ENCODE results near the gene ZDHHC19.
"Not testable (repeated sequence)": the region's sequence is repeated elsewhere in the genome, so short reads cannot be mapped to it uniquely, and the experiment has no call there.

Gene ZDHHC19

DNA sequence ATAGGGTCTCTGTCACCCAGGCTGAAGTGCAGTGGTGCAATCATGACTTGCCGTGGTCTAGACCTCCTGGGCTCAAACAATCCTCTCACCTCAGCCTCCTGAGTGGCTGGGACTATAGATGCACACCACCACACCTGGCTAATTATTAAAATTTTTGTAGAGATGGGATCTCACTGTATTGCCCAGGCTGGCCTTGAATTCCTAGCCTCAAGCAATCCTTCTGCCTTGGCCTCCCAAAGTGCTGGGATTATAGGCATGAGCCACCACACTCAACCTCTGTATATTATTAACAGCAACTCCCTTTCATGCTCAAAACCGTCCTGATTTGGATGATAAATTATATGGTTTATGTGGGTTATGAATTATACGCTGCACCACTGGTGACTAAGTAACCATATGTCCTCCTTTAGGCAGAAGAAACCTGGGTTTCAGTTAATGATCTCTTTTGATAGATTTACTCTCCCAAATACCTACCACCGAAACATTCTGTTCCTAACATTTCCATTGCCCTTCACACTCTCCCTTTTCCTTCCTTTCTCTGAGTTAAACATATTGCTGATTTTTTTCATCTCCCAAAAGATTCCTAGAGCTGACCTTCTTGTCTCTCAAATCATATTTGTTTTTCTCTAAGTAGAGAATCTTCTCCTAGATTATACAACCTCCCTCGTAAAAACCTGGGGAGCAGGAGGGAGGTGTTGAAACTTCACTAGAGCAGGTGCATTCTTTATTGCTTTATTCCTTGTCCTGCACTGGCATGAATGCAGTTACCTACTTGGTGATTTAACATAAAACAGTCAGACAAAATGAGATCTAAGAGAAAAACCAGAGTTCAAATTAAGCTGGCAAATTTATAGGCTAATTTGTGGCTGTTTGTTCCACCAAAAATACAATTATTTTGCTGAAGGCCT lies 43.4 kb upstream of the ZDHHC19 start:
- H3K4me1 ChIP-seq (ENCODE audit: insufficient read depth, low read length, severe bottlenecking), result no peaks in the 10 kb centered on the region
- H3K9ac ChIP-seq (ENCODE audit: low read length), result no peak overlapping the region
- TF ChIP-seq, protein P1, sequence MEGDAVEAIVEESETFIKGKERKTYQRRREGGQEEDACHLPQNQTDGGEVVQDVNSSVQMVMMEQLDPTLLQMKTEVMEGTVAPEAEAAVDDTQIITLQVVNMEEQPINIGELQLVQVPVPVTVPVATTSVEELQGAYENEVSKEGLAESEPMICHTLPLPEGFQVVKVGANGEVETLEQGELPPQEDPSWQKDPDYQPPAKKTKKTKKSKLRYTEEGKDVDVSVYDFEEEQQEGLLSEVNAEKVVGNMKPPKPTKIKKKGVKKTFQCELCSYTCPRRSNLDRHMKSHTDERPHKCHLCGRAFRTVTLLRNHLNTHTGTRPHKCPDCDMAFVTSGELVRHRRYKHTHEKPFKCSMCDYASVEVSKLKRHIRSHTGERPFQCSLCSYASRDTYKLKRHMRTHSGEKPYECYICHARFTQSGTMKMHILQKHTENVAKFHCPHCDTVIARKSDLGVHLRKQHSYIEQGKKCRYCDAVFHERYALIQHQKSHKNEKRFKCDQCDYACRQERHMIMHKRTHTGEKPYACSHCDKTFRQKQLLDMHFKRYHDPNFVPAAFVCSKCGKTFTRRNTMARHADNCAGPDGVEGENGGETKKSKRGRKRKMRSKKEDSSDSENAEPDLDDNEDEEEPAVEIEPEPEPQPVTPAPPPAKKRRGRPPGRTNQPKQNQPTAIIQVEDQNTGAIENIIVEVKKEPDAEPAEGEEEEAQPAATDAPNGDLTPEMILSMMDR (IDR thresholded peaks at IDR 0.05; ENCODE audit: low read length), result no peak
- TF ChIP-seq EZH2 (IDR thresholded peaks at IDR 0.05; ENCODE audit: borderline replicate concordance, low read length), result no peak

DNA sequence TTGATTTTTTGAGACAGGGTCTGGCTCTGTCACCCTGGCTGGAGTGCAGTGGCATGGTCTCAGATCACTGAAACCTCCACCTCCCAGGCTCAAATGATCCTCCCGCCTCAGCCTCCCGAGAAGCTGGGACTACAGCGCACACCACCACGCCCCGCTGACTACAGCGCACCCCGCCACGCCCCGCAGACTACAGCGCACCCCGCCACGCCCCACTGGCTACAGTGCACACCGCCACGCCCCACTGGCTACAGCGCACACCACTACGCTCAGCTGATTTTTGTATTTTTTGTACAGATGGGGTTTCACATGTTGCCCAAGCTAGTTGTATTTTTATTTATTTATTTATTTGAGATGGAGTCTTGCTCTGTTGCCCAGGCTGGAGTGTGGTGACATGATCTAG lies 40.7 kb upstream of the ZDHHC19 start:
- Histone ChIP-seq H3F3A (ENCODE audit: insufficient read depth, low read length) (no peaks in the 10 kb centered on the region), H3K4me1 (ENCODE audit: insufficient read depth, low read length, severe bottlenecking) (no peaks in the 10 kb centered on the region), H3K79me2 (ENCODE audit: insufficient read depth, low read length) (no peaks in the 10 kb centered on the region), H3K9me3 (ENCODE audit: low read length) (peaks cover 3% of the 10 kb centered on the region; the same call in 1 of the 2 replicates), H3K27ac (ENCODE audit: low read depth, low read length, poor library complexity, severe bottlenecking) (no peak overlapping the region), H3K9ac (ENCODE audit: low read length) (no peak overlapping the region), H3K27me3 (ENCODE audit: insufficient read depth, low read length) (no peaks in the 10 kb centered on the region), H3K4me2 (ENCODE audit: low read length) (no peak overlapping the region), H3K9me2 (ENCODE audit: low read depth, low read length) (no peaks in the 10 kb centered on the region), H2AFZ (ENCODE audit: low read length) (no peak overlapping the region), H3K36me3 (ENCODE audit: insufficient read depth, low read length) (peaks cover 30% of the 10 kb centered on the region), H3K4me3 (ENCODE audit: low read depth, low read length, poor library complexity, severe bottlenecking) (no peak overlapping the region), H4K20me1 (ENCODE audit: insufficient read depth, low read length) (no peaks in the 10 kb centered on the region)
- TF ChIP-seq, protein P1 (IDR thresholded peaks at IDR 0.05; ENCODE audit: low read length), result no peak
- TF ChIP-seq EZH2 (IDR thresholded peaks at IDR 0.05; ENCODE audit: borderline replicate concordance, low read length), result no peak

More for the DNA sequence above, 43.4 kb upstream of the ZDHHC19 start:
- Histone ChIP-seq H2AFZ (ENCODE audit: low read length) (no peak overlapping the region), H4K20me1 (ENCODE audit: insufficient read depth, low read length) (no peaks in the 10 kb centered on the region), H3K9me2 (ENCODE audit: low read depth, low read length) (no peaks in the 10 kb centered on the region), H3F3A (ENCODE audit: insufficient read depth, low read length) (no peaks in the 10 kb centered on the region), H3K27me3 (ENCODE audit: insufficient read depth, low read length) (no peaks in the 10 kb centered on the region), H3K79me2 (ENCODE audit: insufficient read depth, low read length) (no peaks in the 10 kb centered on the region), H3K4me2 (ENCODE audit: low read length) (no peak overlapping the region), H3K36me3 (ENCODE audit: insufficient read depth, low read length) (peaks cover 21% of the 10 kb centered on the region), H3K9me3 (ENCODE audit: low read length) (peaks cover 3% of the 10 kb centered on the region; the same call in 1 of the 2 replicates), H3K27ac (ENCODE audit: low read depth, low read length, poor library complexity, severe bottlenecking) (no peak overlapping the region), H3K4me3 (ENCODE audit: low read depth, low read length, poor library complexity, severe bottlenecking) (no peak overlapping the region)

DNA sequence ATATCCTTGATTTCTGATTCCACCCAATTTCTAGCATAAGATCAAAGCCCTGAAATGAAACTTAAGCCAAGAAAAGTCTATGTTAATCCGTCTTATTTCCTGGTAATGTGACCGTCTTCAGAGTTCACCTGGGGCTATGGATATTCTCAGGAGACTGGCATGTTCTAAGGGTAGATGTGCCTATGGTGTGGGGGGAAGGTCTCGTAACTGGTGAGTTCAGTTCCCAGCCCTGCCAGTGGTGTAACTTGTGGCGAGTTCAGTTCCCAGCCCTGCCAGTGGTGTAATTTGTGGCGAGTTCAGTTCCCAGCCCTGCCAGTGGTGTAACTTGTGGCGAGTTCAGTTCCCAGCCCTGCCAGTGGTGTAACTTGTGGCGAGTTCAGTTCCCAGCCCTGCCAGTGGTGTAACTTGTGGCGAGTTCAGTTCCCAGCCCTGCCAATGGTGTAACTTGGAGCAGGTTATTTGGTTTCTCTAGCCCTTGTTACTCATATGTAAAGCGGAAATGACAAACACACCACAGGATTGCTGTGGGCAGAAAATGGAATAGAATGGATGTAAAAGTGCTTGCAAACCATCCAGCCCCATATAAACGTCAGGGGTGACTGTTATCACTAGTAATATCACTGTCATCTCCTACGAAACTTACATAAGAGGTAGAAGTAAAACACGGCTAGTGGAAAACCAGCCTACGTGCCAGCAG lies 35.6 kb upstream of the ZDHHC19 start:
- TF ChIP-seq EZH2 (IDR thresholded peaks at IDR 0.05; ENCODE audit: borderline replicate concordance, low read length), result no peak
- TF ChIP-seq, protein P1 (IDR thresholded peaks at IDR 0.05; ENCODE audit: low read length), result no peak
- Histone ChIP-seq H3K9me3 (ENCODE audit: low read length) (peaks cover 3% of the 10 kb centered on the region; the same call in 1 of the 2 replicates), H3K9ac (ENCODE audit: low read length) (no peak overlapping the region), H3F3A (ENCODE audit: insufficient read depth, low read length) (no peaks in the 10 kb centered on the region), H3K4me3 (ENCODE audit: low read depth, low read length, poor library complexity, severe bottlenecking) (no peak overlapping the region), H3K4me2 (ENCODE audit: low read length) (no peak overlapping the region), H3K9me2 (ENCODE audit: low read depth, low read length) (no peaks in the 10 kb centered on the region), H3K27me3 (ENCODE audit: insufficient read depth, low read length) (no peaks in the 10 kb centered on the region), H4K20me1 (ENCODE audit: insufficient read depth, low read length) (no peaks in the 10 kb centered on the region), H3K36me3 (ENCODE audit: insufficient read depth, low read length) (peaks cover 34% of the 10 kb centered on the region), H3K79me2 (ENCODE audit: insufficient read depth, low read length) (no peaks in the 10 kb centered on the region), H2AFZ (ENCODE audit: low read length) (no peak overlapping the region), H3K27ac (ENCODE audit: low read depth, low read length, poor library complexity, severe bottlenecking) (no peak overlapping the region), H3K4me1 (ENCODE audit: insufficient read depth, low read length, severe bottlenecking) (no peaks in the 10 kb centered on the region)

DNA sequence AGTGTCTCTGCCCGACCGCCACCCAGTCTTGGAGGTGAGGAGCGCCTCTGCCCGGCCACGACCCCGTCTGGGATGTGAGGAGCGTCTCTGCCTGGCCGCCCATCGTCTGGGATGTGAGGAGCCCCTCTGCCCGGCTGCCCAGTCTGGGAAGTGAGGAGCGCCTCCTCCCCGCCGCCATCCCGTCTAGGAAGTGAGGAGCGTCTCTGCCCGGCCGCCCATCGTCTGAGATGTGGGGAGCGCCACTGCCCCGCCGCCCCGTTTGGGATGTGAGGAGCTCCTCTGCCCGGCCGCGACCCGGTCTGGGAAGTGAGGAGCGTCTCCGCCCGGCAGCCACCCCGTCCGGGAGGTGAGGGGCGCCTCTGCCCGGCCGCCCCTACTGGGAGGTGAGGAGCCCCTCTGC lies 33.0 kb upstream of the ZDHHC19 start:
- not testable (repeated sequence) for H3K9me2 ChIP-seq (ENCODE audit: low read depth, low read length); H3K79me2 ChIP-seq (ENCODE audit: insufficient read depth, low read length); H3K4me2 ChIP-seq (ENCODE audit: low read length); H3K4me3 ChIP-seq (ENCODE audit: low read depth, low read length, poor library complexity, severe bottlenecking); H3K9me3 ChIP-seq (ENCODE audit: low read length); H3F3A ChIP-seq (ENCODE audit: insufficient read depth, low read length); H3K9ac ChIP-seq (ENCODE audit: low read length); H3K4me1 ChIP-seq (ENCODE audit: insufficient read depth, low read length, severe bottlenecking); H3K27me3 ChIP-seq (ENCODE audit: insufficient read depth, low read length); H3K27ac ChIP-seq (ENCODE audit: low read depth, low read length, poor library complexity, severe bottlenecking); H4K20me1 ChIP-seq (ENCODE audit: insufficient read depth, low read length); H2AFZ ChIP-seq (ENCODE audit: low read length)
- peaks cover 34% of the 10 kb centered on the region for H3K36me3 ChIP-seq (ENCODE audit: insufficient read depth, low read length)

Measured in OCI-LY1 (cell line).